ENCODE data around the gene ARL6IP4.

Gene ARL6IP4

DNA sequence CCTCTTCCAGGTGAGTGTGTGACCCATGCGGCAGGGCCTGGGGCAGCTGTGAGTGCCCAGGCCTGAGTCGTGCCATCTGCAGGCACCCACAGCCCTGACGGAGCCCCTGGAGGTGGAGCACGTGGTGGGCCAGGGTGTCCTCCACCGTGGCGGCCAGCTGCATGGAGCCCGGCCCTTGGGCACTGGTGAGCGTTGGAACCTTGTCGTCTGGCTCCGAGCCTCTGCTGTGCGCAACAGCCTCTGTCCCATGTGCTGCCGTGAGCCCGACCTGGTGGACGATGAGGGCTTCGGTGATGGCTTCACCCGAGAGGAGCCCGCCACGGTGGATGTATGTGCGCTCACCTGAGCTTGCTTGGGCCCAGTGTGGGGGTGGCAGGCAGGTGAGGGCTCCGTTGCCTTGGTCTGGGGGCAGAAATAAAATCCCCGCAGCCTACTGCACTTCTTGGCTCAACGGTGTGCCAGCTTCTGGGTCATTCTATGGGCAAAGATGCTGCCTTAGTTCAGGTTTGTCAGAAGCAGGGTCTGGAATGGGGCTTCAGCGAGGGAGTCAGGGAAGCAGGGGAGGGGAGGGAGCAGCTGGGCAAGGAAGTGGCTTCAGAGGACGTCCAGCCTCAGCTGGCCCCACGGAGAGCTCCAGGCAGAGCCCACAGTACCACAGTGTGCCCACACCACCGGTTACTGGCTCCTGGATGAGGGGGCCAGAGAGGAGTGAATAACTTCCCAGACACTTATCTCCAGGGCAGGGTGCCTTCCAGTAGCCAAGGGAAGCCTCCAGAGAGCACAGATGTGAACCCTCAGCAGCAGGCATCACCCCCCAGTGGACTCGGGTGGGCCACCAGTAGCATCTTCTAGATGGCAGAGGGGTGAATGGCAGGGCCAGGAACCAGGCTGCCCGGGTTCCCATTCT is 1.2 kb upstream of the ARL6IP4 start:
- DNase-seq, result no peak

DNA sequence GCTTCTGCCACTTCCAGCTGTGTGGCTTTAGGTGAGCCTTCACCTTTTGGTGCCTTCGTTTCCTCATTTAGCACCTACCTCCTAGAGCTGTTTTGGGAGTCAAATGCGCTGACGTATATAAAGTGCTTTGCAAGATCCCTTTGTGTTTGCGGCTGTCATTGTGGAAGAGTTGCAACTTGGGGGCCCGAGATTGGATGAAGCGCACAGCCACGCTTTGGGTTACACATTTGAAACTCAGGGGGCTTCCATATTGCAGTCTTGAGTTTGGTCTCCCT is 636 bp upstream of the ARL6IP4 start:
- DNase-seq, result no peak

DNA sequence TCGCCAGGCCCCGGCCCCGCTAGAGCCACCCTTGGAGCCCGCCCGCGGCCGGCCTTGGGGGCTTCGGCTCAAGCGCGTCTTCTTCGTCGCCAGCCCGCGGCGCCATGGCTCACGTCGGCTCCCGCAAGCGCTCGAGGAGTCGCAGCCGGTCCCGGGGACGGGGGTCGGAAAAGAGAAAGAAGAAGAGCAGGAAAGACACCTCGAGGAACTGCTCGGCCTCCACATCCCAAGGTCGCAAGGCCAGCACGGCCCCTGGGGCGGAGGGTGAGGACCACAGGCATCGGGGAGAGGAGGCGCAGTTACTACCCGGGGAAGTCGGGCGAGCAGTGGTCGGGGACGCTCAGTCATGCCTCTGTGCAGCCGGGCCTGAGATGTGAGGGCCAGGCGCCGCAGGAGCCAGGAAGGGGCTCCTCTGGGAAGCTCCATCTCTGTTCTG is 573 bp downstream of the ARL6IP4 start:
- DNase-seq, result no peak

DNA sequence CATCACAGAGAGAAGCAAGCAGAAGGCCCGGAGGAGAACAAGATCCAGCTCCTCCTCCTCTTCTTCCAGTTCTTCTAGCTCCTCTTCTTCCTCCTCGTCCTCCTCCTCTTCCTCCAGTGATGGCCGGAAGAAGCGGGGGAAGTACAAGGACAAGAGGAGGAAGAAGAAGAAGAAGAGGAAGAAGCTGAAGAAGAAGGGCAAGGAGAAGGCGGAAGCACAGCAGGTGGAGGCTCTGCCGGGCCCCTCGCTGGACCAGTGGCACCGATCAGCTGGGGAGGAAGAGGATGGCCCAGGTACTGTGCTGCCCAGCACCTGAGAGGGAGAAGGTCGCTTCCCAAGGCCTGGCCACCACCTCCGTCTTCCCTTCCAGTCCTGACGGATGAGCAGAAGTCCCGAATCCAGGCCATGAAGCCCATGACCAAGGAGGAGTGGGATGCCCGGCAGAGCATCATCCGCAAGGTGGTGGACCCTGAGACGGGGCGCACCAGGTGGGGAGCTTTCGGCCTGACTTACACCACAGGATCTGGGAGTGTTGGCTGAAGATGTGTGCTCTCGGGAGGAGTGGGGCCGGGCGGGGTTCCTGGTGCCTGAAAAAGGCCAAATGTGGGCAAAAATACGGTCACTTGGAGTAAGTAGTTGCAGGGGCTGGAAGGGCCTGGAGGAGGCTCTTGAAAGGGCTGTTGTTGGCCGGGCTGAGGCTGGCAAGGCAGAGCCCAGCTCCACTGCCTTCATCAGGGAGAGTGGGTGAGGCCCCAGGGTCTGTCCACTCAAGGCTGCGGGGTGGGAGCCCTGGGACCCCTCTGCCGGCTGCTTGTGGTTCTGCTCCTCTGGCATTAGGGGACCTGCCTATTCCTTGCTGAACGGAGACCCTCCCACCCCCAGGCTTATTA is 1.4 kb downstream of the ARL6IP4 start:
- DNase-seq, result no peak

DNA sequence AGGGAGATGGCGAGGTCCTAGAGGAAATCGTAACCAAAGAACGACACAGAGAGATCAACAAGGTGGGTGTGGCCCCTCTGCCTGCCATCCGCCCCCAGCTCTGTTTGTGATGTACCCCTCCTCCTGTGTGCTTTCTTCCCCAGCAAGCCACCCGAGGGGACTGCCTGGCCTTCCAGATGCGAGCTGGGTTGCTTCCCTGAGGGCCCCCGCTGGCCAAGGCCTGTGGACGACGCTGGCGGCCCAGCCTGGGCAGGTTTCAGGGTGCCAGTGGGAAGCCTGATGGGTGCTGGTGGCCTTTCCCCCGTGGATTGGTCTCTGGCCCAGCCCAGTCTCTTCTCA is 2.0 kb downstream of the ARL6IP4 start:
- DNase-seq, result no peak

DNA sequence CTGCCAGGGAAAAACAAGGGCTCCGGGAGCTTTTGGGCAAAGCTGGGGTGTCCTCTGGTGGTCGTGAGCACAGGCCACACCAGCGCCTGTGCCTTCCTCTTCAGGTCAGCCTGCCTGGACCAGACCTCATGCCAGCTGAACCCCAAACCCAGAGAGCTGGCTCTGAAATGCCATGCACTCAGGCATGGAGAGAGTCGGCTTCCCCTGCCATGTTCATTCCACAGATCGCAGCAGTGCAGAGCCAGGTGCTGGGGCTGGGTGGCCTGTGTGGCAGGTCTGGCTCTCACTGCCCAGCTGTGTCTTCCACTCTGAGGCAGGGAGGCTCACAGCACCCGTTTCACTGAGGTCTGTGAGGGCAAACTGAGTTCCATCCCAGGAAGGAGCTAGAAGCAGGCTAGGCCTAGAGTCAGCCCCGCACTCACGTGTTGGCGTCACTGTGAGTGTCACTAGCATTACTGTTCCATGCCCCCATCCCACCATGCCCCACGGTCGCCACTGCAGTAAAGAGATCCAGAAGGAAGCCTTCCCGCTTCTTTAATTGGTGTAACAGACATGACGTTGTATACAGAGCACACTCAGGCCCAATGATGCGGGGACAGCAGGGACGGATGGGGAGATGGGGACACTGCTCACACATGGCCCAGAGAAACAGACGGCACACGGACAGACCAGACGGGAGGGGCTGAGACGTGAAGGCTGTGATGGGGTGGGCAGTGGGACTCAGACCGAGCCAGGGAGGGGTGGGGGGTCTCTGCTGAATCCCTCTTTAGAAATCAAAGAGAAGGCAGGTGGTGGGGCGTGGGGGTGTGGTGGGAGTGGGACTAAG is 2.7 kb downstream of the ARL6IP4 start:
- DNase-seq, result no peak

DNA sequence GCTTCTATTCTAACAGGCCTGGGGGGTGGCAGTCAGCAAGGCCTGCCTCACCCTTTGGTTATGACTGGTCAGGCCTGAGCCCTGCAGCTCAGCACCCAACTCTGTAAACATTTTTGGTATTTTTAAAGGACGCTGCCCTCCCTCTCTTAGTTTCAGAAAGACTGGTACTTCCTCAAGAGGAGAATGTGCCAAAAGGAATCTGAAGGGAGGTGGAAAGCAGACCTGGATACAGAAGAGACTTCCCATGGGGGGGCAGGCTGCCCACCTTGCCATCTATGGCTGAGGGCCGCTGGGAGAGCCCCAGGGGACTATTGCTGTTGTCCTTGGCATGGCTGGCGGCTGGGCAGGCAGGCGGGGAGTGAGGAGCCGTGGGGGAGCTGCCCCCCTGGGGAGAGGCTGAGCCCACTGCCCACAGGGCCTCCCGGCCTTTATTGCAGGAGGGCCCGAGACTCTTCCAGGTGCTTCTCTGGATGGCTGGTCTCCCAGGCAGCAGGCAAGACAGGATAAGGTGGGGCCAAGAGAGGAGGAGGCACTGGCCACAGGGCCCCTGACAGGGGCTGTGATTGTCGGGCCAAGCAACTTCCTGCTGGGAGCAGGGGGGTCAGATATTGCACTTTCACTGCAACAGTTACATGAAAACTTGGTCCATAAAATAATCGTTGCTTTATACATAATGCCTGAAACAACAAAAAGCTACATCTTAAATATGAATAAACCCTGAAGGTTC is 3.5 kb downstream of the ARL6IP4 start:
- DNase-seq, result no peak

DNA sequence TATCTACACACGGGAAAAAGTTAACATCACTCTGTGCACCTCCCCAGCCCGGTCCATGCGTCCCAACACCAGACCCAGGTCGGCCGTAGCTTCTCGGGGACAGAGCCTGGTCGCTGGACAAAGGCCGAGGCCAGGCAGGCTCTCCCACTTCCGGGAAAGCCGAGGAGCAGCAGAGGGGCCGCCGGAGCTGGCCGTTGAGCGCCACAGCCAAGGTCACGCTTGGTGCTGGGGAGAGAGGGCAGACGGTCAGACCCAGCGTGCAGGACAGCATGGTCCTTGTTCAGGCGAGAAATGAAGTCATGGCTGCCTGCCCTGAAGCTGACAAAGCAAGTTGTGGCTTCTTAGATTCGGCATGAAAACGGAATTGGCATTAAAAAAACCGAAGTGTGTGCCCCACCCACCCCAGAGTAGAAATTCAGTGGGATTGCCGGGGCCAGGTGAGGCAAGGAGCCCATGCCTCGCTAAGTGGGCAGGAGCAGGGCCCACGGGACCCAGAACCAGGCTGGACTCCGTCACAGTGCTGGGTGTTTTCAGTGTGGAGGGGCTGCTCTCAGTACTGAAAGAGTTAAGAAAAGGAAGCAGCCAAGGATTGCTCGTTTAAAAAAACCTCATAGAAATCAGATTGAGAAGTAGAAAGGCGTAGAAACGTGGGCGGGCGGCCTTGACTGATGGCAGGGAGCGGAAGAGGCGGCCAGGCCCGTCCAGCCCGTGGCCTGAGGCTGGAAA is 4.3 kb downstream of the ARL6IP4 start:
- no peak for DNase-seq

DNA sequence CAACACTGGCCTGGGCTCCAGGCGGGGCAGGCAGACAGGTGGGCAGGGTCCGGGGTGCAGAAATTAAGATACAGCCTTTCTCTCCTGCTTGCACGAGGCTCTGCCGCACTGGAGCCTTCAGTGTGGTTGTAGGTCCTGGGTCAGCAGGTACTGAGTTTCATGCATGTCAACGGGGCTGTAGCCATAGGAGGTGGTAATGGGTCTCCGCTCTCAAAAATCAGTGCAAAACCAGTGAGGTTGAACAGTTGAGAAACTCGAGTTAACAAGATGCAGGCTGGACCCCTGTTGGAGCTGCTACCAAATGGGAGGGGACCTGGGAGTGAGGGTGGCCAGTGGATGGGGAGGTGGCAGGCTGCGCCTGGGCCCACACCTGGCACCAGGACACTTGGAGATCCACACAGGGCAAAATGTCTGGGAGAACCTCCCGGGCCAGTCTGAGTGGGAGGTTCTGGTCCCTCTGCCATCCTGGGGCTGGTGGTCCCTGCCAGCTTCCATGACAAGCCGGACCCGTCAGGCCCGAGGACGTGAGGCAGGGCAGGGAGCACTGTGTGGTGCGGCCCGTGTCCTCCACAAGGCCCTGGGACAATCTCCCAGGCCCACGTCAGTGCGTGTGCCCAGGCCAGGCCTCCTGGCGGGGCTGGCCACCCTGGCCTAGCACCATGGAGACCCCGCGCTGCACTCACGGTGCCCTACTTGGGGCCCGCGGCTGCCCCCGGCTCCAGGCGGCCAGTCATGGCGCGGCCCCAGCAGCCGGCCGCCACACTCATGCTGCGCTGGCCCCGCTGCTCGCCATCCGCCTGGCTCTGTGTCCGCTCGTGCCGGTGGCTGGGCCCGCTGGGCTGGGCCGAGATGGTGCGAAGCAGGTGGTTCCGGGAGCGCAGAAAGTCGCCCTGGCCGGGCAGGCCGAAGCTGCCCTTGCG is 5.1 kb downstream of the ARL6IP4 start:
- no peak for DNase-seq

DNA sequence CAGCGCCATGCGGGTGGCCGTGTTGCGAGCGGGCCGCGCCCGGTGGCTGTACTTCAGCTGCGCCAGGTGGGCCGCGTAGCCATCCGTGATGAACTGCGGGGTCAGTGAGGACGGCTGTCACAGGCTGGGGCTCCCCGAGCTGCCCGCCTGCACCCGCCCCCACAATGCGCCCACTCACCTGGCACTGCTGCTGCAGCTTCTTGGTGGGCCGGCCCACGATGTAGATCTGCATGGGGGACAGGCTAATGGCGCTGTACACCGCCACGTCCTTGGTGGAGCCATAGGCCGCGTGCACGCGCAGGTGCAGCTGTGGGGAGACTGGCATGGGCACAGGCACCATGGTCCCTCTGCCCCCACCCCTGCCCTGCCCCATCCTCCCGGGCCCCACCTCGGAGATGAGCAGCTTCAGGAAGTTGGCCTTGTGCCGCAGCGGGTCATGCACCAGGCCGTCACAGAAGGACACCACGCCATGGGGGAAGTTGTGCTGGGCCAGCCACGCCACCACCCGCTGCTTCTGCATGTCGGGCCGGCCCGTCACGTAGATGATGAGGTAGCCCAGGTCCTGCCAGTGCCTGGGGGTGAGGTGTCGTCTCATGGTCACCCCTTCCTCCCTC is 5.9 kb downstream of the ARL6IP4 start:
- DNase-seq, result no peak

DNA sequence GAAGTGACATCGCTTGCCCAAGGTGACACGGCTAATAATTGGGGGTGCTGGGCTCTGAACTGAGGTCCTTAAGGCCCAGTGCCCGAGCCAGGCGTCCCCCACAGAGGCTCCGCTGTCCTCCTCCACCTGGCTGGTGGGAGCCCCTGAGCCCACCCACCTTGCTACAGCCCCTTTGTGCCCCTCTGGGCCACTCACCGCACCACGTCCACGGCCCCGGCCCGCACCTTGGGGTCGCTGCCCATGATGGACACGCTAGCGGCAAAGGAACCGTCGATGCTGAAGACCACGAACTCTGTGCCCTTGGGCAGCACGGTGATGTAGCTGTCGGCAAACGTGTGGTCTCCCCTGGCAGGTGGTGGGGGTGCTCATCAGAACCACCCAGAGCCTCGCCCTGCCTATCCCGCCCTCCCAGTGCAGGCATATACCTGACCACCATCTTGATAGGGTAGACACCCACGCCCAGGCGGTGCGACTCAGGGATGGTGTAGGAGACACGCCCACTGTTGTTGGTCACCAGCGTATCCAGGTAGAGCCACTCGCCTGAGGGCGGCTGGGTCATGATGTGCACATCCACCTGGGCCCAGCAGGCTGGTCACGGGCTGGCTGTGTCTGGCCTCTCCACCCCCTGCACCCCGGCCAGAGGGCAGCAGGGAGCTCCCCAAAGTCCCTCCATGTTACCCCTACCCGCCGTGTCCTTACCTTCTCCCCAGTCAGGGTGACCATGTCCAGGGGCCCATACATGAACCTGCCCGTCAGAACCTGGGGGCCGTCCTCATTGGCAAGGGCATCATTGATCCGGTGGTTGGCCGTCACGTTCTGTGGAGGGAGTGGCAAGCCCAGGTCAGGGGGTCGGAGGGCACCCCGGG is 6.8 kb downstream of the ARL6IP4 start:
- no peak for DNase-seq

DNA sequence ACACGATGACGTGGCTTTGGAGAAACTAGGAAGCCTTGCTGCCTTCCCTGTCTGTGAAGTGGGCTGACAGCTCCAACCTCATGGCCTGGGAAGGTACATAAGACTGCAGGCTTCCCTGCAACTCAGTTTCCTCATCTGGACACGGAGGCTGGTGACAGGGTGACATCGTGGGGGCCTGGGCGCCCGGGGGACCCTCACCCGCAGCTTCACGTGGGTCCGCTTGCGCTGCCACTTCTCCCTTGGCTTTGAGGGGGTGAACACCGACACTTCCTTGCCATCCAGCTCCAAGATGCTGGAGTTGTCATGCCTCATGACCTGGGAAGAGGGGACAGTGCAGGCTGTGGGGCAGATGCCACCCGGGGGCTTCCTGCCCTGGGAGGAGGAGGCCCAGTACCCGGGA is 7.6 kb downstream of the ARL6IP4 start:
- DNase-seq, result no peak

DNA sequence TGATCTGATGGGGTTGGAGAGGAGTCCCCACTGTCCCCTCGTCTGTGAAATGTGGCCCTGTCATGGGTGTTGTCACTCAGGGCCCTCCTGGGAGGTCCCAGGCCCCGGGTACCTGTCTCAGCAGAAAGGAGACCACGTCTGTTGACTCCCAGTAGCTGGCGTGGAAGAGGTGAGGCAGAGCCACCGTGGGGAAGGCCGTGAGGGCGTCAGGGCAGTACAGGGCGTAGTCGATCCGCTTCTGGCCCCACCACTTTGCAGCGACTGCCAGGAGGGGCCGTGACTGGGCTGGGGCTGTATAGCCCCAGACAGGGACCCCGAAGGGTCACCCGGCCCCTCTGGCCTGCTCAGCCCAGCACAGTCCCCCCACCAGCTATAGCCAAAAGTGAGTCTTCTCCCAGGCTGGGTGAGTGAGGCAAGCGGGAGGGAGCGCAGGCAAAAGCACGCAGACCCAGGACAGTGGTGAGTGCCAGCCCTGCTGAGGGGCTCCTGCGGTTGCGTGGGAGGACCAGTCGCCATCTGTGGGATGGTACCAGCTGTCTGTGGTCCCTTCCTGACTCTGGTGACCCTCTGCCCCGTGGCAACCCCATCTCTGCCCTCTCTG is 8.2 kb downstream of the ARL6IP4 start:
- DNase-seq, result no peak

DNA sequence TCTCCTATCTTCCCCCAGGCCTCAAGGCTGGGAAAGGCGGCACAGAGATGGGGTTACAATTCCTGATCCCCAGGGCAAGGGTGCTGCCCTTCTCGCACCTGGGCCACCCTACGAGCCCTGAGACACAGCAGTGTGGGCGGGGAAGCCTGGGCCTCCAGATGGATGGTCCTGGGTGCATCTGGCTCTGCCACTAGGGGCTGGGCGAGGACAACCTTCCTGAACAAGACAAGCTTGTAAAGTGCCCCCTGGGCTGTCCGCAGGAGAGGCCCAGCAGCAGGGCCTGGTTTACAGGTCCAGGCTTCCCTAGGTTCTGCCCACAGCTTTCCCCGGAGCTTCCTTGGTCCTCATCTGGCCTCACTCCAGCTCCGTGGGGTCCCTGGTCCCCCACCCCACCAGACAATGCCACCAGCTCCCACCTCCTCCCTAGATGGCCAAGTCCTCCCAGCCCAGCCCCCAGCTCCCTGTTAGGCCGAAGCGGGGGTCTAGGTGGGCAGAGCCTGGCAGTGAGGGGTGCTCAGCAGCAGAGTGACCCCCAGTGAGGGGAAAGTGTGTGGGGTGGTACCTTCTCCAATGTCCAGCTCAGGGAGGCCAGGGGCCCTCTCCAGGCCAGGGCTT is 8.9 kb downstream of the ARL6IP4 start:
- no peak for DNase-seq

DNA sequence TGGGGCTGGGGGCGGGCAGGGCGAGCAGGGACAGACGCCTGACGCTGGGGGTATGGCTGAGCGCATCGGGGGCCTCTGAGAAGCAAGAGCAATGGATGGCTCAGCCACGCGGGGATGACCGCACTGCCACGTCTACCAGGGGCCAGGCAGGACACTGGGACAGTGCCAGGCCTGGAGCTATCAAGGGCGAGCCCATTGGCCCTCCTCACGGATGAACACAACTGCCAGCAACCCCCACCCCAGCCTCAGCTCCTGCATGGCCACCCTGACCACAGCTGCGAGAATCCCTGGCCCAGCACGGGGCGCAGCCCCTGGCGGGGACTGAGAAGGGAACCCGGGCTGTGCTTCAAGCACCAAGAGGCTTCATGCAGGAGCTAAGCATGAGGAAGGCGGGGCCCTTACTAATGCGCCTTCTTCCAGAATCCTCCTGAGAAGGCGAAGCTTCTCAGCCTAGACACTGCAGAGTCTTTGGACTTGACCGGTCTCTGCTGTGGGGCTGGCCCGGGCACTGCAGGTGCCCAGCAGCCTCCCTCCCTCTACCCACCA is 9.5 kb downstream of the ARL6IP4 start:
- no peak for DNase-seq

DNA sequence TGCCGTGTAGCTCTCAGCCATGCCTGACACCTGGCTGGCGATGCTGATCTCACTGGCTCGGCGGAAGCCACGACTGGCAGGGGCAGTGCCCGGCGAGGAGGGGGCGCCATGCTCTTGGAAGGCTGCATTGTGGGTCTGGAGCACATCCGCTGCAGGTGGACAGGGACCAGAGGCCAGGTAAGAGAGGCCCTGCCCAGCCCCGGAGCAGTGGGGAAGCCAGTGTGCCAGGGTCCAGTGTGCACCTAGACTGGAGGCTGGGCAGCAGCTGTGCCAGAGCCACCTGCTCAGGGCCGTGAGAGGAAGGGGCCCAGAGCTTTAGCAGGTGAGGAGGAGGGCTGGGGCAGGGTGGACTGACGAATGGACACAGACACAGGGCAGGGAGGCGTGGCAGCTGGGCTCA is 10.1 kb downstream of the ARL6IP4 start:
- DNase-seq, result no peak

DNA sequence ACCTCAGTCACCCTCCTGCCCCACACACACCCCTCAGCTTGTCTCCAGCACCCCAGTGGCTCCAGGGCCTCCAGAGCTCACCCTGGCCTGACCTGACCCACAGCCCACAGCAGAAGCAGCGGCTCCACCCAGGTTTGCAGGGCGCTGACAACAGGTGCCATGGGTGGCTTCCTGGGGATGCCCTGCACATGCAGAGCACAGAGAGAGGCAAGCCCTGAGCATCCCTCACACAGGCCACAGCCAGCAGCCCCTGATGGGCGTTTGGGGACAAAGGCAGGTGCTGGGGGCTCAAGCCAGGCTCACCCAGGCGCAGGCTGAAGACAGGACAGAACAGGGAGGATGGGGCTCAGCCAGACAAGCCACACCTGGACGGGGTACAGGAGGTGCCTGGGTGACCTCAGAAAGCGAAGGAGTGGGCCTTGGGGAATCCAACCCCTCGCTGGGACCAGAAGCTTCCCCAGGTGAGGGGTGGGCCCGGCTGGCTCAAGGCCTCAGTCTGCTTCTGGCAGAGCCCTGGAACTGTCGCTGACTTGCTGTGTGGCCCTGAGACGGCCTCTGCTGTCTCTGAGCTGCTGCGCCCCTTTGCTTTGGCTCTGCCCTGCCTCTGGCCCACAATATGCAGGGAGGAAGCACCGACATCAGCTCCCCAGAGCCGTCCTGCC is 10.6 kb downstream of the ARL6IP4 start:
- no peak for DNase-seq

All from HCEC 1CT (cell line).